ENCODE data around the gene MYO6. TPM values are rescaled to one million over a fixed set of nuclear protein-coding genes. Genes with fewer than 3 reads are reported as not detected.
"Not testable (repeated sequence)": the region's sequence is repeated elsewhere in the genome, so short reads cannot be mapped to it uniquely, and the experiment has no call there.

Gene MYO6
- 26.8 and 28.9 TPM in 2 replicates for total RNA-seq (2022)
- percentile 75 among the genes with signal in this experiment for Bru-seq, nascent RNA
- percentile 77 among the genes with signal in this experiment for BruChase-seq, experiment 1, labeled RNA remaining after a 6-hour chase
- BruChase-seq, experiment 2, labeled RNA remaining after a 2-hour chase = percentile 75 among the genes with signal in this experiment
- long read RNA-seq, full-length matches to known transcripts = 7 of 76 reads
- long read RNA-seq, partial matches to known transcripts = 11 of 76 reads
- long read RNA-seq, other reads (novel, unspliced or antisense) = 58 of 76 reads

DNA sequence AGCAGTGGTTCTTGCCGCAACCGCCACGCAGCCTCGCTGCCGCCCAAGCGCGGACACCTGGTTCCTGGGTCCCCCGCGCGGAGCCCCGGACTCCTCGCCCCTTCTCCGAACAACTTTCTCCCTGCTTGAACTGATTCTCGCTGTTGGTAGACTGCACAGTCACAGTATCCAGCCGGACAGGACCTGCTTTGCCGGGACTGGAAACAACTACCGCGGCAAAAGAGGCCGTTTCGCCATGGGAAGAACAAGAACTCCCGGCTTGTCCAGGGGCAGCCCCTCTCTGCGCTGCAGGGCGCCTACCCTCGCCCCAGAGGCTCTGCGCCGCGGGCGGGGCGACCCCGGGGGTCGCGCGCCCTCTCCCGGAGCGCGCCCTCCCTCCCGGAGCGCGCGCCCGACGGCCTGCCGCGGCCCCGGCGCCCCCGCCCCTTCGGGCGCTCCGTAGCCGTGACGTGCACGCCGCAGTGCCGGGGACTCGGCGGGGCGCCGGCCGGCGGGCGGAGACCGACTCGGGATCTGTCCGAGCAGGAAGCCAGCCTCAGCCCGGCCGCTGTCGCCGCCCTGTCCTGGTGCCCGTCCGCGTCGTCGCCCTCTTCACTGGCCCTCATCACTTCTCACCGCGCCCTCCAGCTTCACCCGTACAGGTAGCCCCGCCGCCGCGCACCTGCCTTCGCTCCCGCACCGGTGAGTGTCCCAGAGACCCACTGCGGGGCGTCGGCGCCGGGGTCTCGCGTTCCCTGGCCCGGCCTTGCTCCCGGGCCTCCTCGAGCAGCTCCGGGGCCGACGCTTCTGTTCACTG is at the start of gene MYO6:
TSS of gene MYO6 (plus strand) at position 497 of the 796 bp plus-strand sequence. CDS start 68,309 bp downstream, outside the sequence.
- intact Hi-C loops (cut with micrococcal nuclease) = no loop called here
- POLR2A ChIA-PET = interaction anchor here (0.5 to 0.9 kb wide), 3 partner anchors 31 to 46 kb away, joined by 4 to 5 read pairs (median 4); no protein-coding TSS in a partner anchor
- peaks cover under 1% of the 10 kb centered on the region for H3K36me3 Mint-ChIP-seq (ENCODE audit: insufficient read depth, unreplicated experiment)
- TF ChIP-seq, protein P1, sequence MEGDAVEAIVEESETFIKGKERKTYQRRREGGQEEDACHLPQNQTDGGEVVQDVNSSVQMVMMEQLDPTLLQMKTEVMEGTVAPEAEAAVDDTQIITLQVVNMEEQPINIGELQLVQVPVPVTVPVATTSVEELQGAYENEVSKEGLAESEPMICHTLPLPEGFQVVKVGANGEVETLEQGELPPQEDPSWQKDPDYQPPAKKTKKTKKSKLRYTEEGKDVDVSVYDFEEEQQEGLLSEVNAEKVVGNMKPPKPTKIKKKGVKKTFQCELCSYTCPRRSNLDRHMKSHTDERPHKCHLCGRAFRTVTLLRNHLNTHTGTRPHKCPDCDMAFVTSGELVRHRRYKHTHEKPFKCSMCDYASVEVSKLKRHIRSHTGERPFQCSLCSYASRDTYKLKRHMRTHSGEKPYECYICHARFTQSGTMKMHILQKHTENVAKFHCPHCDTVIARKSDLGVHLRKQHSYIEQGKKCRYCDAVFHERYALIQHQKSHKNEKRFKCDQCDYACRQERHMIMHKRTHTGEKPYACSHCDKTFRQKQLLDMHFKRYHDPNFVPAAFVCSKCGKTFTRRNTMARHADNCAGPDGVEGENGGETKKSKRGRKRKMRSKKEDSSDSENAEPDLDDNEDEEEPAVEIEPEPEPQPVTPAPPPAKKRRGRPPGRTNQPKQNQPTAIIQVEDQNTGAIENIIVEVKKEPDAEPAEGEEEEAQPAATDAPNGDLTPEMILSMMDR (IDR thresholded peaks at IDR 0.05; ENCODE audit: unreplicated experiment) = no peak
- CTCF ChIA-PET = no interaction called here
- no peaks in the 10 kb centered on the region for H3K9me3 Mint-ChIP-seq (ENCODE audit: unreplicated experiment)
- BruUV-seq (replicated peaks) = no TSS peak
- H3K27ac Mint-ChIP-seq (ENCODE audit: low read depth, unreplicated experiment) = peak within 1 kb of the TSS; percentile 92
- peaks cover 9% of the 10 kb centered on the region for H3K4me1 Mint-ChIP-seq (ENCODE audit: insufficient read depth, unreplicated experiment)
- peak; percentile 66 for DNase-seq (ENCODE audit: unreplicated experiment)
- peaks cover 11% of the 10 kb centered on the region for H3K27me3 Mint-ChIP-seq (ENCODE audit: insufficient read depth, unreplicated experiment)
- peak within 1 kb of the TSS; percentile 96 for H3K4me3 Mint-ChIP-seq (ENCODE audit: unreplicated experiment)

DNA sequence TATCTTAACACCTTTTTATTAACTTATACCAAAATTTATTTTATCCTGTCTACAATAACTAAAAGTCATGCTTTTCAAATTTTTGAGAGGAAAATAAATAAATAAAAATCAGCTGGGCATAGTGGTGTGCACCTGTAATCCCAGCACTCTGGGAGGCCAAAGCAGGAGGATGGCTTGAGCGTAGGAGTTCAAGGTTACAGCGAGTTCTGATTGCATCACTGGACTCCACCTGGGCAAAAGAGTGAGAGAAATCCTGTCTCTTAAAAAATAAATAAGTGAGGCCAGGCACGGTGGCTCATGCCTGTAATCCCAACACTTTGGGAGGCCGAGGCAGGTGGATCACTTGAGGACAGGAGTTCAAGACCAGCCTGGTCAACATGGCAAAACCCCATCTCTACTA is 40.7 kb upstream of the MYO6 start:
- H3K4me1 Mint-ChIP-seq (ENCODE audit: insufficient read depth, unreplicated experiment); BruUV-seq (replicated peaks); H3K27ac Mint-ChIP-seq (ENCODE audit: low read depth, unreplicated experiment); H3K27me3 Mint-ChIP-seq (ENCODE audit: insufficient read depth, unreplicated experiment); H3K4me3 Mint-ChIP-seq (ENCODE audit: unreplicated experiment); DNase-seq (ENCODE audit: unreplicated experiment); CTCF ChIA-PET; intact Hi-C loops (cut with micrococcal nuclease); H3K9me3 Mint-ChIP-seq (ENCODE audit: unreplicated experiment): not testable (repeated sequence)
- peaks cover 81% of the 10 kb centered on the region for H3K36me3 Mint-ChIP-seq (ENCODE audit: insufficient read depth, unreplicated experiment)
- POLR2A ChIA-PET = interaction anchor here (0.6 to 1.0 kb wide), 4 partner anchors 10 to 40 kb away, joined by 3 read pairs; no protein-coding TSS in a partner anchor

DNA sequence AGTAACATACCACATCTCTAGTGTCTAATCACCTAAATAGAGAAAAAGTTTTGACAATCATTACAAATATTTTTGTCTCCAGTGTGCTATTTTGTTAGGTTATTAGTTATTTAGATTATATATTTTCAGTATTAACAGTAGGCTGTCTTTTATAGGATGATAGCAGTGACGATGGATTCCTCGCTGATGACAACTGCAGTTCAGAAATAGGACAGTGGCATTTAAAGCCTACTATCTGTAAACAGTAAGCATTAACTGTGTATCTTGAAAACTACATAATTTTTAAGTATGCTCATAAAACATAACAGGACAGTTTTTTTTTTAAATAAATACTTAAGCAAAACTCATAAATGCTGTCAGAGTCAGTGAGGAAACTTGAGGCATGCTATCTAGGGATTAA is 37.9 kb upstream of the MYO6 start:
- TF ChIP-seq, protein P1 (IDR thresholded peaks at IDR 0.05; ENCODE audit: unreplicated experiment) = no peak
- intact Hi-C loops (cut with micrococcal nuclease) = no loop called here
- Mint-ChIP-seq H3K27ac (ENCODE audit: low read depth, unreplicated experiment) (no peak overlapping the region), H3K4me1 (ENCODE audit: insufficient read depth, unreplicated experiment) (no peaks in the 10 kb centered on the region), H3K4me3 (ENCODE audit: unreplicated experiment) (no peak overlapping the region), H3K9me3 (ENCODE audit: unreplicated experiment) (no peaks in the 10 kb centered on the region), H3K27me3 (ENCODE audit: insufficient read depth, unreplicated experiment) (no peaks in the 10 kb centered on the region), H3K36me3 (ENCODE audit: insufficient read depth, unreplicated experiment) (peaks cover 82% of the 10 kb centered on the region)
- no peak for DNase-seq (ENCODE audit: unreplicated experiment)
- CTCF ChIA-PET = interaction anchor here (1.3 kb wide), 1 partner anchor 38 kb away, joined by 3 read pairs; no protein-coding TSS in a partner anchor
- POLR2A ChIA-PET = interaction anchor here (1.4 to 1.8 kb wide), 2 partner anchors 10 to 12 kb away, joined by 4 to 8 read pairs; no protein-coding TSS in a partner anchor
- BruUV-seq (replicated peaks) = no TSS peak

DNA sequence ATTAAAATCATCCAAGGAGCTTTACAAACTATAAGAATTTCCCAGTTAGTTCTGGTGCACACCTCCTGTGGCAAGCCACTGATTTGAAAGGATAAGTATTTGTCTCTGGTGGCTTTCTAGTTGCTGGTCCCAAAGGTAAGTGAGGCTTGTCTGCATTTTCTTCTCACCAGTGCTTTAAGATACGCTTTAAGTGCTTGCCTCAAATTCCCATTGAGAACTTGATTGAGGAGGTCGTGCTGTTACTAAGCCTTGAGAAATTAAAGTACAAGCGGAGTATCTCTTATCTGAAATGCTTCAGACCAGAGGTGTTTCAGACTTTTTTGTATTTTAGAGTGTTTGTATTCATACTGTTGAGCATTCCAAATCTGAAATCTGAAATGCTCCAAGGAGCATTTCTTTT is 29.9 kb upstream of the MYO6 start:
- Mint-ChIP-seq H3K4me3 (ENCODE audit: unreplicated experiment) (no peak overlapping the region), H3K36me3 (ENCODE audit: insufficient read depth, unreplicated experiment) (peaks cover 36% of the 10 kb centered on the region), H3K9me3 (ENCODE audit: unreplicated experiment) (no peaks in the 10 kb centered on the region), H3K27me3 (ENCODE audit: insufficient read depth, unreplicated experiment) (no peaks in the 10 kb centered on the region), H3K4me1 (ENCODE audit: insufficient read depth, unreplicated experiment) (no peaks in the 10 kb centered on the region), H3K27ac (ENCODE audit: low read depth, unreplicated experiment) (no peak overlapping the region)
- intact Hi-C loops (cut with micrococcal nuclease) = no loop called here
- POLR2A ChIA-PET = no interaction called here
- TF ChIP-seq, protein P1 (IDR thresholded peaks at IDR 0.05; ENCODE audit: unreplicated experiment) = no peak
- CTCF ChIA-PET = no interaction called here
- no peak for DNase-seq (ENCODE audit: unreplicated experiment)
- no TSS peak for BruUV-seq (replicated peaks)
